ENCODE data around the gene OSBPL2.

OSBPL2 gene

GRCh38 chr20:62254021-62254724 lies 15.9 kb downstream of the OSBPL2 start:
- H2AK5ac ChIP-seq (ENCODE audit: low read length) = no peak overlapping the region
- H3K27ac ChIP-seq (ENCODE audit: low read depth, low read length) = no peak overlapping the region
- no peak overlapping the region for H4K12ac ChIP-seq (ENCODE audit: low read depth, low read length)
- peaks cover 25 to 26% of the 10 kb centered on the region in 2 experiments for H3K36me3 ChIP-seq (ENCODE audit: control insufficient read depth in 1 of 2, insufficient read depth in 2 of 2, low read length in 2 of 2)
- DNase-seq = no peak
- H3K4ac ChIP-seq (ENCODE audit: low read depth, low read length) = no peak overlapping the region
- no peak overlapping the region for H2AFZ ChIP-seq (ENCODE audit: insufficient read depth, low read length, poor library complexity)
- H2BK12ac ChIP-seq (ENCODE audit: low read length) = no peak overlapping the region
- H2BK120ac ChIP-seq (ENCODE audit: insufficient read depth, low read length, poor library complexity) = no peak overlapping the region
- H3K27me3 ChIP-seq (ENCODE audit: insufficient read depth, low read length) = no peaks in the 10 kb centered on the region
- H3K4me2 ChIP-seq (ENCODE audit: low read length) = no peak overlapping the region
- H2BK5ac ChIP-seq (ENCODE audit: low read depth, low read length, poor library complexity) = no peak overlapping the region
- no peaks in the 10 kb centered on the region for H3K4me1 ChIP-seq (ENCODE audit: control insufficient read depth in 1 of 2, insufficient read depth in 2 of 2, low read length in 2 of 2)
- H3K79me2 ChIP-seq (ENCODE audit: control insufficient read depth, insufficient read depth, low read length, poor library complexity) = no peaks in the 10 kb centered on the region
- H3K4me3 ChIP-seq (ENCODE audit: low read depth, low read length) = no peak overlapping the region
- no CpG with 5 or more reads among the region's 24 CpGs for WGBS (ENCODE audit: extremely low coverage, insufficient coverage, insufficient read length)
- no peak overlapping the region for H3K9ac ChIP-seq (ENCODE audit: low read length)
- H3K9me3 ChIP-seq (ENCODE audit: insufficient read depth, low read depth, low read length) = no peaks in the 10 kb centered on the region
- H3K14ac ChIP-seq (ENCODE audit: low read length) = no peak overlapping the region
- H3K79me1 ChIP-seq (ENCODE audit: low read length) = no peaks in the 10 kb centered on the region
- no peak overlapping the region for H3K23ac ChIP-seq (ENCODE audit: low read length)
- no peak overlapping the region for H4K8ac ChIP-seq (ENCODE audit: low read depth, low read length)
- no peak overlapping the region for H4K91ac ChIP-seq (ENCODE audit: low read depth, low read length)
- no peak overlapping the region for H3K18ac ChIP-seq (ENCODE audit: low read length)

- Histone ChIP-seq H4K91ac (ENCODE audit: low read depth, low read length) (no peak overlapping the region), H4K12ac (ENCODE audit: low read depth, low read length) (no peak overlapping the region), H3K27ac (ENCODE audit: low read depth, low read length) (no peak overlapping the region), H2BK12ac (ENCODE audit: low read length) (no peak overlapping the region), H2AFZ (ENCODE audit: insufficient read depth, low read length, poor library complexity) (no peak overlapping the region), H4K8ac (ENCODE audit: low read depth, low read length) (no peak overlapping the region), H2BK120ac (ENCODE audit: insufficient read depth, low read length, poor library complexity) (no peak overlapping the region), H3K9me3 (ENCODE audit: insufficient read depth, low read depth, low read length) (no peaks in the 10 kb centered on the region), H3K23ac (ENCODE audit: low read length) (no peak overlapping the region), H3K79me2 (ENCODE audit: control insufficient read depth, insufficient read depth, low read length, poor library complexity) (no peaks in the 10 kb centered on the region), H3K18ac (ENCODE audit: low read length) (no peak overlapping the region), H3K4me1 (ENCODE audit: control insufficient read depth in 1 of 2, insufficient read depth in 2 of 2, low read length in 2 of 2) (no peaks in the 10 kb centered on the region), H3K4me2 (ENCODE audit: low read length) (no peak overlapping the region), H2BK5ac (ENCODE audit: low read depth, low read length, poor library complexity) (no peak overlapping the region), H3K14ac (ENCODE audit: low read length) (no peak overlapping the region), H3K79me1 (ENCODE audit: low read length) (no peaks in the 10 kb centered on the region), H3K4me3 (ENCODE audit: low read depth, low read length) (no peak overlapping the region), H3K4ac (ENCODE audit: low read depth, low read length) (no peak overlapping the region), H3K9ac (ENCODE audit: low read length) (no peak overlapping the region), H2AK5ac (ENCODE audit: low read length) (no peak overlapping the region), H3K36me3 (ENCODE audit: control insufficient read depth in 1 of 2, insufficient read depth in 2 of 2, low read length in 2 of 2) (peaks cover 39 to 41% of the 10 kb centered on the region in 2 experiments), H3K27me3 (ENCODE audit: insufficient read depth, low read length) (no peaks in the 10 kb centered on the region)
- no peak for DNase-seq
- no CpG with 5 or more reads among the region's 10 CpGs for WGBS (ENCODE audit: extremely low coverage, insufficient coverage, insufficient read length)
Measured at GRCh38 chr20:62255976-62256375, 17.7 kb downstream of the OSBPL2 start.

GRCh38 chr20:62258499-62259293 lies 20.4 kb downstream of the OSBPL2 start:
- no peak overlapping the region for H4K8ac ChIP-seq (ENCODE audit: low read depth, low read length)
- no peak overlapping the region for H4K12ac ChIP-seq (ENCODE audit: low read depth, low read length)
- H3K79me1 ChIP-seq (ENCODE audit: low read length) = no peaks in the 10 kb centered on the region
- no peak overlapping the region for H3K9ac ChIP-seq (ENCODE audit: low read length)
- peaks cover 57 to 61% of the 10 kb centered on the region in 2 experiments for H3K36me3 ChIP-seq (ENCODE audit: control insufficient read depth in 1 of 2, insufficient read depth in 2 of 2, low read length in 2 of 2)
- no peak overlapping the region for H3K4me2 ChIP-seq (ENCODE audit: low read length)
- no peak overlapping the region for H2BK120ac ChIP-seq (ENCODE audit: insufficient read depth, low read length, poor library complexity)
- no CpG with 5 or more reads among the region's 20 CpGs for WGBS (ENCODE audit: extremely low coverage, insufficient coverage, insufficient read length)
- H3K4me1 ChIP-seq (ENCODE audit: control insufficient read depth in 1 of 2, insufficient read depth in 2 of 2, low read length in 2 of 2) = no peaks in the 10 kb centered on the region
- no peak overlapping the region for H4K91ac ChIP-seq (ENCODE audit: low read depth, low read length)
- no peak overlapping the region for H3K4ac ChIP-seq (ENCODE audit: low read depth, low read length)
- H2BK5ac ChIP-seq (ENCODE audit: low read depth, low read length, poor library complexity) = no peak overlapping the region
- H3K14ac ChIP-seq (ENCODE audit: low read length) = no peak overlapping the region
- no peak overlapping the region for H2AK5ac ChIP-seq (ENCODE audit: low read length)
- no peak overlapping the region for H3K27ac ChIP-seq (ENCODE audit: low read depth, low read length)
- H3K79me2 ChIP-seq (ENCODE audit: control insufficient read depth, insufficient read depth, low read length, poor library complexity) = no peaks in the 10 kb centered on the region
- DNase-seq = no peak
- no peaks in the 10 kb centered on the region for H3K9me3 ChIP-seq (ENCODE audit: insufficient read depth, low read depth, low read length)
- no peak overlapping the region for H3K18ac ChIP-seq (ENCODE audit: low read length)
- H2AFZ ChIP-seq (ENCODE audit: insufficient read depth, low read length, poor library complexity) = no peak overlapping the region
- H3K27me3 ChIP-seq (ENCODE audit: insufficient read depth, low read length) = no peaks in the 10 kb centered on the region
- no peak overlapping the region for H3K4me3 ChIP-seq (ENCODE audit: low read depth, low read length)
- no peak overlapping the region for H2BK12ac ChIP-seq (ENCODE audit: low read length)
- no peak overlapping the region for H3K23ac ChIP-seq (ENCODE audit: low read length)

- Histone ChIP-seq H2BK120ac (ENCODE audit: insufficient read depth, low read length, poor library complexity) (no peak overlapping the region), H3K4me1 (ENCODE audit: control insufficient read depth in 1 of 2, insufficient read depth in 2 of 2, low read length in 2 of 2) (no peaks in the 10 kb centered on the region), H4K91ac (ENCODE audit: low read depth, low read length) (no peak overlapping the region), H3K4me2 (ENCODE audit: low read length) (no peak overlapping the region), H3K4me3 (ENCODE audit: low read depth, low read length) (no peak overlapping the region), H2AFZ (ENCODE audit: insufficient read depth, low read length, poor library complexity) (no peak overlapping the region), H2BK5ac (ENCODE audit: low read depth, low read length, poor library complexity) (no peak overlapping the region), H3K36me3 (ENCODE audit: control insufficient read depth in 1 of 2, insufficient read depth in 2 of 2, low read length in 2 of 2) (peaks cover 60 to 64% of the 10 kb centered on the region in 2 experiments), H2BK12ac (ENCODE audit: low read length) (no peak overlapping the region), H3K18ac (ENCODE audit: low read length) (no peak overlapping the region), H2AK5ac (ENCODE audit: low read length) (no peak overlapping the region), H3K79me2 (ENCODE audit: control insufficient read depth, insufficient read depth, low read length, poor library complexity) (no peaks in the 10 kb centered on the region), H3K9ac (ENCODE audit: low read length) (no peak overlapping the region), H3K27ac (ENCODE audit: low read depth, low read length) (no peak overlapping the region), H3K27me3 (ENCODE audit: insufficient read depth, low read length) (no peaks in the 10 kb centered on the region), H3K14ac (ENCODE audit: low read length) (no peak overlapping the region), H3K23ac (ENCODE audit: low read length) (no peak overlapping the region), H3K79me1 (ENCODE audit: low read length) (no peaks in the 10 kb centered on the region), H4K12ac (ENCODE audit: low read depth, low read length) (no peak overlapping the region), H4K8ac (ENCODE audit: low read depth, low read length) (no peak overlapping the region), H3K4ac (ENCODE audit: low read depth, low read length) (no peak overlapping the region), H3K9me3 (ENCODE audit: insufficient read depth, low read depth, low read length) (peaks cover 2% of the 10 kb centered on the region)
- no CpG with 5 or more reads among the region's 8 CpGs for WGBS (ENCODE audit: extremely low coverage, insufficient coverage, insufficient read length)
- DNase-seq = no peak
Measured at GRCh38 chr20:62259294-62259565, 20.9 kb downstream of the OSBPL2 start.

Data from trophoblast cell (in vitro differentiated cells and primary cell).